Nephron progenitor cell (in vitro differentiated cells): ENCODE data around the gene HDAC9.

ENCODE experiments used
- DNase-seq: peaks from one replicate; pipeline ENCODE4 v3.0.0; 2021
- H3K27ac Mint-ChIP-seq: 2 replicates; pipeline ENCODE4 v1.8.0; 2021; ENCODE audit warnings: mild to moderate bottlenecking, moderate library complexity, mixed read lengths
- H3K27me3 Mint-ChIP-seq: 2 replicates; pipeline ENCODE4 v1.8.0; 2021; ENCODE audit warnings: mild to moderate bottlenecking, low read depth, mixed read lengths; ENCODE audit not compliant: poor library complexity
- H3K36me3 Mint-ChIP-seq: 2 replicates; pipeline ENCODE4 v1.8.0; 2021; ENCODE audit warnings: low read depth, mixed read lengths
- H3K4me1 Mint-ChIP-seq: 2 replicates; pipeline ENCODE4 v1.8.0; 2021; ENCODE audit warnings: mixed read lengths
- H3K4me3 Mint-ChIP-seq: 2 replicates; pipeline ENCODE4 v1.8.0; 2021; ENCODE audit warnings: mild to moderate bottlenecking, moderate library complexity, mixed read lengths
- H3K9me3 Mint-ChIP-seq: 2 replicates; pipeline ENCODE4 v1.8.0; 2021; ENCODE audit warnings: mild to moderate bottlenecking, moderate library complexity, mixed read lengths
- TF ChIP-seq, protein P1 (sequence below): fragments of 200-600 bp; sonication (generic); IDR thresholded peaks from 2 replicates; pipeline ENCODE4 v1.5.0; 2021; ENCODE audit warnings: antibody characterized with exemption

HDAC9 gene

GRCh38 chr7:18755793-18756192 lies 260.2 kb downstream of the HDAC9 start:
- TF ChIP-seq, protein P1, sequence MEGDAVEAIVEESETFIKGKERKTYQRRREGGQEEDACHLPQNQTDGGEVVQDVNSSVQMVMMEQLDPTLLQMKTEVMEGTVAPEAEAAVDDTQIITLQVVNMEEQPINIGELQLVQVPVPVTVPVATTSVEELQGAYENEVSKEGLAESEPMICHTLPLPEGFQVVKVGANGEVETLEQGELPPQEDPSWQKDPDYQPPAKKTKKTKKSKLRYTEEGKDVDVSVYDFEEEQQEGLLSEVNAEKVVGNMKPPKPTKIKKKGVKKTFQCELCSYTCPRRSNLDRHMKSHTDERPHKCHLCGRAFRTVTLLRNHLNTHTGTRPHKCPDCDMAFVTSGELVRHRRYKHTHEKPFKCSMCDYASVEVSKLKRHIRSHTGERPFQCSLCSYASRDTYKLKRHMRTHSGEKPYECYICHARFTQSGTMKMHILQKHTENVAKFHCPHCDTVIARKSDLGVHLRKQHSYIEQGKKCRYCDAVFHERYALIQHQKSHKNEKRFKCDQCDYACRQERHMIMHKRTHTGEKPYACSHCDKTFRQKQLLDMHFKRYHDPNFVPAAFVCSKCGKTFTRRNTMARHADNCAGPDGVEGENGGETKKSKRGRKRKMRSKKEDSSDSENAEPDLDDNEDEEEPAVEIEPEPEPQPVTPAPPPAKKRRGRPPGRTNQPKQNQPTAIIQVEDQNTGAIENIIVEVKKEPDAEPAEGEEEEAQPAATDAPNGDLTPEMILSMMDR = no peak
- Mint-ChIP-seq H3K4me3 (no peak overlapping the region), H3K4me1 (peaks cover 18% of the 10 kb centered on the region), H3K27ac (no peak overlapping the region), H3K27me3 (no peaks in the 10 kb centered on the region), H3K36me3 (no peaks in the 10 kb centered on the region), H3K9me3 (no peaks in the 10 kb centered on the region)
- no peak for DNase-seq

- Mint-ChIP-seq H3K27ac (no peak overlapping the region), H3K4me3 (no peak overlapping the region), H3K27me3 (no peaks in the 10 kb centered on the region), H3K36me3 (no peaks in the 10 kb centered on the region), H3K9me3 (no peaks in the 10 kb centered on the region), H3K4me1 (peaks cover 25% of the 10 kb centered on the region)
- DNase-seq = no peak
- TF ChIP-seq, protein P1 = no peak
These were observed 261.0 kb downstream of the HDAC9 start for GRCh38 chr7:18756378-18757050.

- Mint-ChIP-seq H3K4me3 (no peak overlapping the region), H3K9me3 (no peaks in the 10 kb centered on the region), H3K36me3 (no peaks in the 10 kb centered on the region), H3K4me1 (peaks cover 35% of the 10 kb centered on the region), H3K27ac (no peak overlapping the region), H3K27me3 (no peaks in the 10 kb centered on the region)
- TF ChIP-seq, protein P1 = no peak
- DNase-seq = no peak
These were observed 264.5 kb downstream of the HDAC9 start for GRCh38 chr7:18760046-18760445.

DNA sequence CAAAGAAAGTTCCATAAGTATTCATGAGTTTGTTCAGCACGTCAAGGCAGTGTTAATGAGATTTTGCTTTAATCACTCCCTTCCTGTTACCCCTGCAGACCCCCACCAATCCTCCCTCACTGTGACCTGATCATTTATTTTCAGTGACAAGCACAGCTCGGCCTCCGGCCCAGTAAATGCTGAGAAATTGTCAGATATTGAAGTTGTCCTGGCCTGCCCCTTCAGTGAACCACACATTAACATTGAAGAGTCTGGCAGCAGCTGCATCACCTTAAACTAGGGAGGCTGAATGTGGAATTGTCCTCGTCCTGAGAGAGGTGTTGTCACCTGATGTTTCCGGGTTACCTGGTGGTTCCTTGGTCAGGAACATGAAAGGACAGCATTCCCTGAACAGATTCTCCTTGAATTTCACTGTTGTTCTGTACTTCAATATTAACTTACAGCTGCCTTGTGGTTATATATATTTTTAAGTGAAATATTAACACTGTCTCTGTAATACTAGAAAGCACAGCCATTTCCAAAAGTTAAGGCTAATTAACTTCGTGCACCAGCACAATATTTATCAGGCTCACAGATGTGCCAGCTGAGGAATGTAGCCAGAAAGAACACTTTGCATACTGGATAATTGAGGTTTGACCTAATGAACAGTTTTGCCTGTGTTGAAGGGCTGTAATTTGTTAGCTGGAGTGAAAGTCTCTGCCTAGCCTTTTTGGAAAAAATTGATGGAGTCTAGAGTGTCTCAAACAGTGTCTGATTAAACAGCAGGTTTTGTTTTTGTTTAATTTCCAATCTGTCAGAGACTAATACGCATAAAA lies 265.3 kb downstream of the HDAC9 start:
- H3K4me1 Mint-ChIP-seq = peaks cover 35% of the 10 kb centered on the region
- DNase-seq = peak; percentile 4
- no peaks in the 10 kb centered on the region for H3K9me3 Mint-ChIP-seq
- H3K36me3 Mint-ChIP-seq = no peaks in the 10 kb centered on the region
- TF ChIP-seq, protein P1 = no peak
- no peak overlapping the region for H3K4me3 Mint-ChIP-seq
- H3K27ac Mint-ChIP-seq = peak overlapping the region; percentile 87
- H3K27me3 Mint-ChIP-seq = no peaks in the 10 kb centered on the region

- Mint-ChIP-seq H3K27me3 (no peaks in the 10 kb centered on the region), H3K4me1 (peaks cover 35% of the 10 kb centered on the region), H3K9me3 (no peaks in the 10 kb centered on the region), H3K36me3 (no peaks in the 10 kb centered on the region), H3K27ac (no peak overlapping the region), H3K4me3 (no peak overlapping the region)
- TF ChIP-seq, protein P1 = no peak
- DNase-seq = peak; percentile 4
These were observed 266.6 kb downstream of the HDAC9 start for GRCh38 chr7:18762189-18762588.
